Measurements from ENCODE around the gene DDX59. TPM values are rescaled to one million over a fixed set of nuclear protein-coding genes. Genes with fewer than 3 reads are reported as not detected.
A peak's percentile ranks its signal among the peaks of the same experiment; 100 is the strongest.

Gene DDX59
- total RNA-seq, 4 donors from 2014 or later: 28.0 to 37.3 (median 28.3) TPM

DNA sequence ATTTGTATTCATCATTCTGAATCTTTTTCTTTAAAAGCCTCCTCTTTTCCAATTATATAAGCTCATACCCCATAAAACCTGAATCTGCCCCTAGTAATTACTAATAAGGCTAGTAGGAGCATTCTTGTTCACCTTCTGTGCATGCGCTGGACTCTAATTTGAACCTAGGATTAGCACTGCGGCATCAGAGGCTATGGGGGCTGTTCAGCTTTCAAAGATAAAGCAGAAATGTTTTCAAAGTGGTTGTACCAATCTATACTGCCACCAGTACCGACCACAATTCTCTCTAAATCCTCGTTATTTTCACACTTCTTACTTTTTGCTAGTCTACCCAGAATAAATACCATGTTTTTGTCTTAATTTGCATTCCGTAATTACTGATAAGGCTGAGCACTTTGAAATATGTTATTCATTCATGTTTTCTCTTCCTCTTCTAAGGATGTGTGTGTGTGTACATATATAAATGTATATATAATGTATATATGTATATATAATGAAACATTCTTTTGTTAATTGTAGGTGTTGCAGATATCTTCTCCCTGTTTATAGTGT lies 1.6 kb upstream of the DDX59 start:
- H3K27me3 ChIP-seq: no peaks in the 10 kb centered on the region
- peak overlapping the region; percentile 100 for H3K27ac ChIP-seq
- 94% methylated on average over 5 of the region's 5 CpGs for WGBS
- peaks cover 1% of the 10 kb centered on the region for H3K36me3 ChIP-seq
- TF ChIP-seq POLR2AphosphoS5 (IDR thresholded peaks at IDR 0.05): no peak
- no peak for TF ChIP-seq POLR2A (IDR thresholded peaks at IDR 0.05)
- no peak for TF ChIP-seq EP300 (IDR thresholded peaks at IDR 0.05)
- TF ChIP-seq CTCF (IDR thresholded peaks at IDR 0.05): no peak
- no peaks in the 10 kb centered on the region for H3K9me3 ChIP-seq
- no peak overlapping the region for H3K4me3 ChIP-seq
- no peak for DNase-seq (ENCODE audit: low spot score in 2 of 2)
- peaks cover 37% of the 10 kb centered on the region for H3K4me1 ChIP-seq

GRCh38 chr1:200670242-200671118 lies 773 bp upstream of the DDX59 start:
- WGBS: 13% methylated on average over 14 of the region's 14 CpGs
- Histone ChIP-seq H3K4me3 (peak overlapping the region; percentile 82), H3K27me3 (no peaks in the 10 kb centered on the region), H3K9me3 (no peaks in the 10 kb centered on the region), H3K4me1 (peaks cover 46% of the 10 kb centered on the region), H3K27ac (peak overlapping the region; percentile 100), H3K36me3 (peaks cover 7% of the 10 kb centered on the region)
- DNase-seq (ENCODE audit: low spot score in 2 of 2): no peak
- TF ChIP-seq POLR2A (IDR thresholded peaks at IDR 0.05): no peak
- no peak for TF ChIP-seq EP300 (IDR thresholded peaks at IDR 0.05)
- no peak for TF ChIP-seq POLR2AphosphoS5 (IDR thresholded peaks at IDR 0.05)
- no peak for TF ChIP-seq CTCF (IDR thresholded peaks at IDR 0.05)

- Histone ChIP-seq H3K9me3 (no peaks in the 10 kb centered on the region), H3K4me3 (peak overlapping the region; percentile 82), H3K27ac (peak overlapping the region; percentile 100), H3K4me1 (peaks cover 54% of the 10 kb centered on the region), H3K36me3 (peaks cover 14% of the 10 kb centered on the region), H3K27me3 (no peaks in the 10 kb centered on the region)
- TF ChIP-seq POLR2AphosphoS5 (IDR thresholded peaks at IDR 0.05): no peak
- TF ChIP-seq CTCF (IDR thresholded peaks at IDR 0.05): no peak
- DNase-seq (ENCODE audit: low spot score in 2 of 2): no peak
- 24% methylated on average over 7 of the region's 7 CpGs for WGBS
These were observed 993 bp downstream of the DDX59 start for GRCh38 chr1:200668514-200669313.

GRCh38 chr1:200666309-200666708 lies 3.4 kb downstream of the DDX59 start:
- H3K4me1 ChIP-seq: peaks cover 58% of the 10 kb centered on the region
- peaks cover 36% of the 10 kb centered on the region for H3K36me3 ChIP-seq
- H3K27ac ChIP-seq: no peak overlapping the region
- H3K27me3 ChIP-seq: no peaks in the 10 kb centered on the region
- no peak for TF ChIP-seq POLR2A (IDR thresholded peaks at IDR 0.05)
- no peak for TF ChIP-seq CTCF (IDR thresholded peaks at IDR 0.05)
- TF ChIP-seq EP300 (IDR thresholded peaks at IDR 0.05): no peak
- no peak for TF ChIP-seq POLR2AphosphoS5 (IDR thresholded peaks at IDR 0.05)
- WGBS: 63% methylated on average over 8 of the region's 8 CpGs
- no peak for DNase-seq (ENCODE audit: low spot score in 2 of 2)
- H3K4me3 ChIP-seq: no peak overlapping the region
- no peaks in the 10 kb centered on the region for H3K9me3 ChIP-seq

DNA sequence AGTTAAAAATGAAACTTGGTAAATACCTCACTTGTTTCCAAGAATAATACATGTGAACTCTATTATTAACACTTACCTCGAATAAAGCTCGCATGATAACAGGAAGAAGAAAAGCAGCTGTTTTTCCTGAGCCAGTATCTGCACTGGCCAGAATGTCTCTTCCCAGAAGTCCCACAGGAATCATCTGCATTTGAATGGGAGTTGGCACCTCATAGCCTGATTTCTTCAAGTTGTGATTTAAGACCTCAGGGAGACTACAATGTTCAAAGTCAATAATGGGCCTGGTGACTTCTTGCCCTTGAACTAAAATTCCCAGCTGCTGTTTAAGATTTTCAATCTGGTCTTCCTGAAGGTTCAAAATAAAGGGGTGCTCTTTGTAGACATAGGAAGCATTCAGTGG lies 3.8 kb downstream of the DDX59 start:
- H3K27ac ChIP-seq: no peak overlapping the region
- peaks cover 53% of the 10 kb centered on the region for H3K4me1 ChIP-seq
- WGBS: 9% methylated on average over 2 of the region's 2 CpGs
- H3K36me3 ChIP-seq: peaks cover 38% of the 10 kb centered on the region
- H3K9me3 ChIP-seq: no peaks in the 10 kb centered on the region
- no peak for DNase-seq (ENCODE audit: low spot score in 2 of 2)
- no peak for TF ChIP-seq CTCF (IDR thresholded peaks at IDR 0.05)
- no peak for TF ChIP-seq EP300 (IDR thresholded peaks at IDR 0.05)
- TF ChIP-seq POLR2AphosphoS5 (IDR thresholded peaks at IDR 0.05): no peak
- TF ChIP-seq POLR2A (IDR thresholded peaks at IDR 0.05): no peak
- H3K4me3 ChIP-seq: no peak overlapping the region
- no peaks in the 10 kb centered on the region for H3K27me3 ChIP-seq

Data from suprapubic skin (tissue), 4 donors.